SK-N-SH (cell line): Measurements from ENCODE around the gene C14orf132. TPM values are rescaled to one million over a fixed set of nuclear protein-coding genes. Genes with fewer than 3 reads are reported as not detected.

Source experiments
- CTCF ChIA-PET: fragments of 300-600, 350-600 bp; formaldehyde crosslinking; extraction: SDS; loops from one replicate; lab custom pipeline; 2021; lab: Yijun Ruan, JAX
- POLR2A ChIA-PET: fragments of 350-600 bp; sonication (Branson Sonifier 250); formaldehyde crosslinking; extraction: SDS; loops from one replicate; lab custom pipeline; 2020; ENCODE audit warnings: antibody characterized with exemption, inconsistent platforms; lab: Yijun Ruan, JAX
- DNase-seq: peaks from one replicate; pipeline ENCODE4 v3.0.0; 2012
- H2AFZ ChIP-seq: fragments of 200-600 bp; sonication (generic); 2 replicates; pipeline ENCODE4 v1.8.1; 2016; ENCODE audit warnings: antibody characterized with exemption, mild to moderate bottlenecking, low read depth
- H3F3A ChIP-seq: fragments of 200-600 bp; sonication (generic); replicated peaks from 2 replicates; pipeline ENCODE3; 2016; ENCODE audit warnings: antibody characterized with exemption, mild to moderate bottlenecking; ENCODE audit not compliant: insufficient read depth
- H3K27ac ChIP-seq, 2 experiments: fragments of 200-500 bp in 1 of 2; fragments of 200-600 bp in 1 of 2; sonication (Bioruptor generic) in 1 of 2; sonication (generic), shearing (Covaris generic) in 1 of 2; 2 replicates each; pipeline versions ENCODE4 v1.5.1 to v1.6.1; 2014 to 2016; ENCODE audit warnings: low read depth in 2 of 2, inconsistent platforms in 1 of 2, low read length in 1 of 2, mild to moderate bottlenecking in 1 of 2, mixed read lengths in 1 of 2
- H3K27me3 ChIP-seq: fragments of 200-600 bp; sonication (generic), shearing (Covaris generic); 2 replicates; pipeline ENCODE4 v1.6.1; 2016; ENCODE audit warnings: mixed run types; ENCODE audit not compliant: insufficient read depth
- H3K36me3 ChIP-seq, 2 experiments: fragments of 200-500 bp in 1 of 2; fragments of 200-600 bp in 1 of 2; sonication (Bioruptor generic) in 1 of 2; sonication (generic) in 1 of 2; replicated peaks in 1 of 2; 2 replicates each; pipeline versions ENCODE3 to v1.5.1; 2014 to 2016; ENCODE audit warnings: low read length in 1 of 2, mild to moderate bottlenecking in 1 of 2; ENCODE audit not compliant: insufficient read depth in 2 of 2, control insufficient read depth in 1 of 2
- H3K4me1 ChIP-seq, 2 experiments: fragments of 200-500 bp in 1 of 2; fragments of 200-600 bp in 1 of 2; sonication (Bioruptor generic) in 1 of 2; sonication (generic), shearing (Covaris generic) in 1 of 2; 2 replicates each; pipeline versions ENCODE4 v1.5.1 to v1.6.1; 2014 to 2016; ENCODE audit warnings: low read depth in 1 of 2, low read length in 1 of 2, mixed run types in 1 of 2; ENCODE audit not compliant: insufficient read depth in 2 of 2, control insufficient read depth in 1 of 2
- H3K4me2 ChIP-seq: fragments of 200-600 bp; sonication (generic), shearing (Covaris generic); 2 replicates; pipeline ENCODE4 v1.6.1; 2017; ENCODE audit warnings: mixed run types
- H3K4me3 ChIP-seq, 2 experiments: fragments of 200-500 bp in 1 of 2; fragments of 200-600 bp in 1 of 2; sonication (Bioruptor generic) in 1 of 2; sonication (generic), shearing (Covaris generic) in 1 of 2; 2 replicates each; pipeline versions ENCODE4 v1.5.1 to v1.8.1; 2014 to 2016; ENCODE audit warnings: low read depth in 2 of 2, inconsistent platforms in 1 of 2, low read length in 1 of 2, mild to moderate bottlenecking in 1 of 2, mixed read lengths in 1 of 2, moderate library complexity in 1 of 2
- H3K79me2 ChIP-seq: fragments of 200-600 bp; sonication (generic); 2 replicates; pipeline ENCODE4 v1.8.1; 2017; ENCODE audit warnings: mild to moderate bottlenecking; ENCODE audit not compliant: insufficient read depth
- H3K9ac ChIP-seq: fragments of 200-600 bp; sonication (generic); 2 replicates; pipeline ENCODE4 v1.6.1; 2017; ENCODE audit warnings: mixed run types
- H3K9me2 ChIP-seq: fragments of 200-600 bp; sonication (generic); 2 replicates; pipeline ENCODE4 v1.6.1; 2017; ENCODE audit warnings: mixed run types
- H3K9me3 ChIP-seq: fragments of 200-600 bp; sonication (generic); 2 replicates; pipeline ENCODE4 v1.6.1; 2017; ENCODE audit warnings: mixed run types, mild to moderate bottlenecking, moderate library complexity
- H4K20me1 ChIP-seq: fragments of 200-600 bp; sonication (generic); 2 replicates; pipeline ENCODE4 v1.6.1; 2017; ENCODE audit warnings: mild to moderate bottlenecking, mixed run types; ENCODE audit not compliant: insufficient read depth
- CHD2 ChIP-seq: fragments of 150-350 bp; IDR thresholded peaks from 2 replicates; pipeline ENCODE4 v1.6.1; 2018; ENCODE audit warnings: low read length; ENCODE audit not compliant: partially characterized antibody
- CTCF ChIP-seq: fragments of 200-600 bp; sonication (generic); IDR thresholded peaks from 2 replicates; pipeline ENCODE4 v1.6.1; 2017; ENCODE audit warnings: antibody characterized with exemption, mild to moderate bottlenecking, moderate library complexity
- EP300 ChIP-seq, 2 experiments: IDR thresholded peaks; 2 replicates each; pipeline versions ENCODE4 v1.4.0 to v1.6.1; 2012; ENCODE audit warnings: borderline replicate concordance in 1 of 2, low read depth in 1 of 2, low read length in 1 of 2
- EZH2phosphoT487 ChIP-seq: fragments of 200-600 bp; sonication (generic); IDR thresholded peaks from 2 replicates; pipeline ENCODE4 v1.6.1; 2017; ENCODE audit warnings: low read depth, mixed run types, mild to moderate bottlenecking, antibody characterized with exemption, moderate library complexity, borderline replicate concordance
- FOXM1 ChIP-seq: IDR thresholded peaks from 2 replicates; pipeline ENCODE4 v1.4.0; 2012; ENCODE audit warnings: low read depth, mild to moderate bottlenecking
- GATA2 ChIP-seq: sonication (generic); formaldehyde crosslinking; IDR thresholded peaks from 2 replicates; pipeline ENCODE4 v1.5.0; 2020; ENCODE audit warnings: mild to moderate bottlenecking, missing genetic modification reagents
- JUND ChIP-seq: IDR thresholded peaks from 2 replicates; pipeline ENCODE4 v1.4.0; 2012
- MEF2A ChIP-seq: IDR thresholded peaks from 2 replicates; pipeline ENCODE4 v1.4.0; 2012; ENCODE audit warnings: low read depth, borderline replicate concordance
- MXI1 ChIP-seq: IDR thresholded peaks from 2 replicates; pipeline ENCODE4 v1.6.1; 2012; ENCODE audit warnings: mild to moderate bottlenecking, low read depth, low read length, improper control_type of control experiment
- NFIC ChIP-seq: IDR thresholded peaks from 2 replicates; pipeline ENCODE4 v1.4.0; 2012; ENCODE audit warnings: borderline replicate concordance
- POLR2AphosphoS5 ChIP-seq: IDR thresholded peaks from 2 replicates; pipeline ENCODE4 v1.6.1; 2012; ENCODE audit warnings: low read depth, low read length
- RAD21 ChIP-seq: IDR thresholded peaks from 2 replicates; pipeline ENCODE4 v1.6.1; 2012; ENCODE audit warnings: mild to moderate bottlenecking, low read length
- RCOR1 ChIP-seq: fragments of 150-350 bp; IDR thresholded peaks from 2 replicates; pipeline ENCODE4 v1.6.1; 2017; ENCODE audit warnings: antibody characterized with exemption, low read length
- RFX5 ChIP-seq: IDR thresholded peaks from 2 replicates; pipeline ENCODE4 v1.6.1; 2012; ENCODE audit warnings: mild to moderate bottlenecking, improper control_type of control experiment, low read length
- RXRA ChIP-seq: IDR thresholded peaks from 2 replicates; pipeline ENCODE4 v1.4.0; 2012; ENCODE audit warnings: low read depth, mild to moderate bottlenecking, borderline replicate concordance
- SIN3A ChIP-seq: IDR thresholded peaks from 2 replicates; pipeline ENCODE4 v1.6.1; 2012; ENCODE audit warnings: low read depth, mild to moderate bottlenecking, low read length, moderate library complexity, borderline replicate concordance
- USF2 ChIP-seq: fragments of 150-350 bp; IDR thresholded peaks from 2 replicates; pipeline ENCODE4 v1.6.1; 2017; ENCODE audit warnings: antibody characterized with exemption, low read length, low read depth, borderline replicate concordance
- WGBS: methylation state at CpG from one replicate; pipeline ENCODE4 v1.1.6; 2017; ENCODE audit warnings: low lambda C conversion rate; 5-methylcytosine and 5-hydroxymethylcytosine counted together
- polyA plus RNA-seq, 3 experiments: library from polyadenylated mRNA; depleted of rRNA; stranded (reverse); fragments of >200 nt; gene quantifications; 2 replicates each; pipeline ENCODE4 v1.2.3, GENCODE V29; 2012
- TF ChIP-seq, protein P1 (sequence below): IDR thresholded peaks from 2 replicates; pipeline ENCODE4; 2012
- TF ChIP-seq, protein P2 (sequence below): IDR thresholded peaks from 2 replicates; pipeline ENCODE4 v1.4.0; 2012; ENCODE audit warnings: low read depth
- TF ChIP-seq, protein P3 (sequence below): fragments of 150-350 bp; IDR thresholded peaks from 2 replicates; pipeline ENCODE4 v1.6.1; 2016; ENCODE audit warnings: mild to moderate bottlenecking, low read depth, low read length

The C14orf132 gene
- polyA plus RNA-seq, 1 of the 3 experiments (the other 2 are of a cell fraction): 5.5 TPM

DNA sequence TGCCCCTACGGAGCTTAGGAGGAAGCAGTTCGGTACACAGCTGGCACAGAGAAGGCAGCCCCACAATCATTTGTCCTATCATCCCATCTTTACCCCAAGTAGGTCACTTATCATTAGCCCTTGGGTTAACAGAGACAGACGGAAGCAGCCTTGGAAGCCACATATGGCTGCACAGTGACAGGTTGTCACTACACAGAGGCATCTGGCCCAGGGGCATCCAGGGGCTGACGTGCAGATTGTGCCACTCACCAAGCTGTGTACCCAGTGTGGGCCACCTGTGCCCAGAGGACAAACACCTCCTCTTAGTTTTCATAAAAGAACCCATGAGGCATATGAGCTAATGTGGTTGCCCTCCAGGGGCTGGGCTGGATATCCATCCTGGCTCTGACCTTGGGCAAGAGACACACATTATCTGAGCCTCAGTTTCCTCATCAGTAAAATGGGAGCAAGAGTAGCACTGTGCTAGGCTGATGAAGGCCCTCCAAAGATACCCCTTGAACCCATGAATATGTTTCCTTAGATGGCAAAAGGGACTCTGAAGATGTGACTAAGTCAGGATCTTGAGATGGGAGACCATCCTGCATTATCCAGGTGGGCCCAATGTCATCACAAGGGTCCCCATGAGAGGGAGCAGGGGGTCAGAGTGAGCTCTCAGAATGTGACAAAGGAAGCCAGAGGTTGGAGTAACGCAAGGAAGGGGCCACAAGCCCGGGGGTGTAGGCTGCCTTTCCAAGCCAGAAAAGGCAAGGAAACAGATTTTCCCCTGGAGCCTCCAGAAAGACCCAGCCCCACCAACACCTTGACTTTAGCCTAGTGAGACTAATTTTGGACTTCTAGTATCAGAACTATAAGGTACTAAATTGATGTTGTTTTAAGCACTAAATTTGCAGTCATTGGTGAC, 64.6 kb downstream of the C14orf132 start:
- Histone ChIP-seq H3K27ac (peak overlapping the region in 1 of 2 experiments; percentile 43; a peak in 2 of 4 replicates), H4K20me1 (no peaks in the 10 kb centered on the region), H3K36me3 (no peaks in the 10 kb centered on the region), H3K79me2 (no peaks in the 10 kb centered on the region), H3K9me2 (no peaks in the 10 kb centered on the region), H3K9me3 (no peaks in the 10 kb centered on the region), H2AFZ (no peak overlapping the region), H3K4me3 (no peak overlapping the region), H3K27me3 (no peaks in the 10 kb centered on the region), H3F3A (no peaks in the 10 kb centered on the region), H3K4me1 (peaks cover 0 to 30% of the 10 kb centered on the region in 2 experiments; a peak in 1 of 4 replicates), H3K9ac (no peak overlapping the region), H3K4me2 (no peak overlapping the region)
- ChIA-PET POLR2A (interaction anchor here (1.2 kb wide), 1 partner anchor 16 kb away, joined by 7 read pairs; no protein-coding TSS in a partner anchor), CTCF (interaction anchor here (1.1 to 37.1 kb wide), 4 partner anchors 100 to 193 kb away, joined by 3 to 920 read pairs (median 254); no protein-coding TSS in a partner anchor)
- DNase-seq: peak; percentile 59
- TF ChIP-seq RCOR1: 0 out of 2 replicates have a peak, but pooled peaks have one; percentile 17
- TF ChIP-seq, protein P1, sequence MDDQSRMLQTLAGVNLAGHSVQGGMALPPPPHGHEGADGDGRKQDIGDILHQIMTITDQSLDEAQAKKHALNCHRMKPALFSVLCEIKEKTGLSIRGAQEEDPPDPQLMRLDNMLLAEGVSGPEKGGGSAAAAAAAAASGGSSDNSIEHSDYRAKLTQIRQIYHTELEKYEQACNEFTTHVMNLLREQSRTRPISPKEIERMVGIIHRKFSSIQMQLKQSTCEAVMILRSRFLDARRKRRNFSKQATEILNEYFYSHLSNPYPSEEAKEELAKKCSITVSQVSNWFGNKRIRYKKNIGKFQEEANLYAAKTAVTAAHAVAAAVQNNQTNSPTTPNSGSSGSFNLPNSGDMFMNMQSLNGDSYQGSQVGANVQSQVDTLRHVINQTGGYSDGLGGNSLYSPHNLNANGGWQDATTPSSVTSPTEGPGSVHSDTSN: no peak
- TF ChIP-seq CHD2: peak; percentile 25
- no peak for TF ChIP-seq MXI1
- peak; percentile 54 for TF ChIP-seq GATA2 (CRISPR knock-in tag)
- no peak for TF ChIP-seq RXRA
- no peak for TF ChIP-seq SIN3A
- TF ChIP-seq, protein P2, sequence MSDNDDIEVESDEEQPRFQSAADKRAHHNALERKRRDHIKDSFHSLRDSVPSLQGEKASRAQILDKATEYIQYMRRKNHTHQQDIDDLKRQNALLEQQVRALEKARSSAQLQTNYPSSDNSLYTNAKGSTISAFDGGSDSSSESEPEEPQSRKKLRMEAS: no peak
- peak in 1 of 2 experiments; percentile 82; a peak in 2 of 4 replicates for TF ChIP-seq EP300 (IDR thresholded peaks at IDR 0.05; ENCODE audit: borderline replicate concordance in 1 of 2, low read depth in 1 of 2, low read length in 1 of 2)
- TF ChIP-seq MEF2A: no peak
- WGBS: 84% methylated on average over 6 of the region's 6 CpGs

GRCh38 chr14:96104469-96105057, 65.4 kb downstream of the C14orf132 start:
- 74% methylated on average over 16 of the region's 19 CpGs for WGBS
- H3K9me3 ChIP-seq: no peaks in the 10 kb centered on the region
- H2AFZ ChIP-seq: no peak overlapping the region
- no peaks in the 10 kb centered on the region for H3K36me3 ChIP-seq
- no peaks in the 10 kb centered on the region for H3F3A ChIP-seq
- H3K4me3 ChIP-seq: no peak overlapping the region
- DNase-seq: no peak
- no peaks in the 10 kb centered on the region for H4K20me1 ChIP-seq
- ChIA-PET CTCF (interaction anchor here (0.9 to 37.1 kb wide), 4 partner anchors 15 to 175 kb away, joined by 3 to 920 read pairs (median 254); no protein-coding TSS in a partner anchor), POLR2A (no interaction called here)
- H3K4me2 ChIP-seq: no peak overlapping the region
- H3K9me2 ChIP-seq: no peaks in the 10 kb centered on the region
- no peak overlapping the region; a peak in 1 of 4 replicates for H3K27ac ChIP-seq
- no peaks in the 10 kb centered on the region for H3K79me2 ChIP-seq
- H3K9ac ChIP-seq: no peak overlapping the region
- H3K27me3 ChIP-seq: no peaks in the 10 kb centered on the region
- peaks cover 0 to 27% of the 10 kb centered on the region in 2 experiments; a peak in 1 of 4 replicates for H3K4me1 ChIP-seq
- no peak for TF ChIP-seq USF2
- TF ChIP-seq JUND: no peak
- no peak for TF ChIP-seq NFIC
- TF ChIP-seq CTCF: no peak
- TF ChIP-seq FOXM1: no peak
- TF ChIP-seq, protein P3, sequence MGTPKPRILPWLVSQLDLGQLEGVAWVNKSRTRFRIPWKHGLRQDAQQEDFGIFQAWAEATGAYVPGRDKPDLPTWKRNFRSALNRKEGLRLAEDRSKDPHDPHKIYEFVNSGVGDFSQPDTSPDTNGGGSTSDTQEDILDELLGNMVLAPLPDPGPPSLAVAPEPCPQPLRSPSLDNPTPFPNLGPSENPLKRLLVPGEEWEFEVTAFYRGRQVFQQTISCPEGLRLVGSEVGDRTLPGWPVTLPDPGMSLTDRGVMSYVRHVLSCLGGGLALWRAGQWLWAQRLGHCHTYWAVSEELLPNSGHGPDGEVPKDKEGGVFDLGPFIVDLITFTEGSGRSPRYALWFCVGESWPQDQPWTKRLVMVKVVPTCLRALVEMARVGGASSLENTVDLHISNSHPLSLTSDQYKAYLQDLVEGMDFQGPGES: no peak
- TF ChIP-seq SIN3A: no peak
- no peak for TF ChIP-seq POLR2AphosphoS5
- no peak for TF ChIP-seq EZH2phosphoT487
- TF ChIP-seq RAD21: no peak
- no peak for TF ChIP-seq RFX5
